Astrocyte of the cerebellum (primary cell): ENCODE measurements around the gene SERINC3.

ENCODE experiments used
- DNase-seq: peaks from one replicate; pipeline ENCODE4 v3.0.0-alpha.2; 2011; ENCODE audit warnings: low read depth
- H3K4me3 ChIP-seq: 2 replicates; pipeline ENCODE4 v1.5.1; 2011; ENCODE audit warnings: mild to moderate bottlenecking, low read depth, low read length, moderate library complexity
- CTCF ChIP-seq: IDR thresholded peaks from 2 replicates; pipeline ENCODE4 v1.5.1; 2012; ENCODE audit warnings: low read length, low read depth, moderate library complexity, mild to moderate bottlenecking; ENCODE audit errors: missing control alignments
- in situ Hi-C: cut with HindIII; loops from 2 replicates; pipeline ENCODE4 v1.10.0; 2017; ENCODE audit warnings: low sequenced_read_pairs

Gene SERINC3

GRCh38 chr20:44450903-44451450 lies 70.9 kb downstream of the SERINC3 start:
- DNase-seq = no peak
- in situ Hi-C loops = no loop called here
- no peak for TF ChIP-seq CTCF
- no peak overlapping the region for H3K4me3 ChIP-seq

- DNase-seq = no peak
- H3K4me3 ChIP-seq = no peak overlapping the region
- in situ Hi-C loops = no loop called here
- no peak for TF ChIP-seq CTCF
Observed at GRCh38 chr20:44450281-44450889, 71.5 kb downstream of the SERINC3 start.

- no peak for DNase-seq
- H3K4me3 ChIP-seq = no peak overlapping the region
- no peak for TF ChIP-seq CTCF
- in situ Hi-C loops = no loop called here
Observed at GRCh38 chr20:44449864-44450263, 72.0 kb downstream of the SERINC3 start.

- DNase-seq = no peak
- TF ChIP-seq CTCF = no peak
- H3K4me3 ChIP-seq = no peak overlapping the region
- in situ Hi-C loops = no loop called here
Observed at GRCh38 chr20:44448753-44449546, 72.9 kb downstream of the SERINC3 start.

- DNase-seq = no peak
- no peak overlapping the region for H3K4me3 ChIP-seq
- in situ Hi-C loops = no loop called here
- TF ChIP-seq CTCF = no peak
Observed at GRCh38 chr20:44447827-44448419, 73.9 kb downstream of the SERINC3 start.
